Measurements from ENCODE around the gene AARSD1.
"Not testable (repeated sequence)": the region's sequence is repeated elsewhere in the genome, so short reads cannot be mapped to it uniquely, and the experiment has no call there.

Gene AARSD1

DNA sequence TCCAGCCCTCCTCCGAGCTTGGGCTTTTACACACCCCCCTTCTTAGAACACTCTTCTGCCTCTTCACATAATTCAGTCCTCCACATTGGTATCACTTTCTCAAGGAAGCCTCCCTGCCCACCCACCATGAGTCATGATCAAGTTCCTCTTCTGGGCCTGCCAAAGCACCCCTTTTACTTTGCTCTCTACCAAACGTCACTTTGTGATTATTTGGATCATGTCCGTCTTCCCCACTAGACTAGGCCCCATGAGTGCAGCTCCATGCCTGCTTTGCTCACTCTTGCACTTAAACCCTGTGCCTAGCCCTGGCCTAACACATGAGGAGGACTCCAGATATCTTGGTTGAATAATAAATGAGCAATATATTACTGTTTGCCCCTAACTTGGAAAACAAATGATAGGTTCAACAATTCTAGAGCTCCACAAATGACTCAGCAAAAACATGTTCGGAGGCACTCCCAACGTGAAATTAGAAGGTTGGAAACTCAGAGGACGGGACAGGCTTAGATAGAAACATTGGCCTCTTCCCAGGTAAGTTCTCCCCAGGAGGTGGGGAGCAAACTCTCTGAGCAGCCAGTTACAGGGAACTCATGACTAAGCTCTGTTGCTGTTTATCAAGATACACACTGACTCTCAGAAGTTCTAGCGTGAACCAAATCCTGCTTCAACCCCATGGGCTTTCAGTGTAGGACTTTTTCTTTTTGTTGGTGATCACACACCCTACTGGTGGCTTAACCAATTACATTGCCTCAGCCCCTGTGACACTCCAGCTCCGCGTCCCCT, 35.3 kb downstream of the AARSD1 start:
- Histone ChIP-seq H3K4me3 (ENCODE audit: low read length) (no peak overlapping the region), H3K9ac (ENCODE audit: low read depth, low read length) (0 out of 2 replicates have a peak overlapping the region, but pooled peaks have one; percentile 19), H3K27me3 (ENCODE audit: insufficient read depth, low read length) (no peaks in the 10 kb centered on the region), H3K9me3 (ENCODE audit: insufficient read depth, low read depth, low read length) (no peaks in the 10 kb centered on the region), H3K36me3 (ENCODE audit: insufficient read depth, low read depth, low read length) (no peaks in the 10 kb centered on the region), H3K4me1 (ENCODE audit: insufficient read depth, low read length) (no peaks in the 10 kb centered on the region), H3K27ac (ENCODE audit: low read length) (no peak overlapping the region)

DNA sequence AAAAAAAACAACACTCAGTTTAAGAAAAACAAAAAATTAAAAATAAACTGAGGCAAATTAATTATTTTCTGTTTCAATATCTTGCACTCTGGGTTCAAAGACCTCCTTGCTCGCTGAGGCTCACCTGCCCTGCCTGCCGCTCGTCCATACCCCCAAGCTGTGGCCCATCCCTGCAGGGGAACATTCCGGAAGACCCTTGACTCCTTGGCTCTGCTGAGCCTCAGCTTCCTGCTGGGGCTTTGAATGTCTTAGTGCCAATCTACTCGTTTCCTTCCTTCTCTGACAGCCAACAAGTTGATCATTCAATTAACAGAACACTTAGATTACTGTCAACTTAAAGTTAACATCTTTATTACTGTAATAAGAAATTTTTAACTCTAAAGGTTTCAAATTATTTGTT, 39.4 kb downstream of the AARSD1 start:
- H3K9me3 ChIP-seq (ENCODE audit: insufficient read depth, low read depth, low read length) = no peaks in the 10 kb centered on the region
- no peak overlapping the region for H3K9ac ChIP-seq (ENCODE audit: low read depth, low read length)
- H3K4me3 ChIP-seq (ENCODE audit: low read length) = no peak overlapping the region
- no peaks in the 10 kb centered on the region for H3K36me3 ChIP-seq (ENCODE audit: insufficient read depth, low read depth, low read length)
- peaks cover 2% of the 10 kb centered on the region; the same call in 1 of the 2 replicates for H3K4me1 ChIP-seq (ENCODE audit: insufficient read depth, low read length)
- H3K27me3 ChIP-seq (ENCODE audit: insufficient read depth, low read length) = no peaks in the 10 kb centered on the region
- no peak overlapping the region for H3K27ac ChIP-seq (ENCODE audit: low read length)

GRCh38 chr17:42923472-42923871, 40.8 kb downstream of the AARSD1 start:
- not testable (repeated sequence) for H3K9ac ChIP-seq (ENCODE audit: low read depth, low read length); H3K27ac ChIP-seq (ENCODE audit: low read length); H3K36me3 ChIP-seq (ENCODE audit: insufficient read depth, low read depth, low read length); H3K4me1 ChIP-seq (ENCODE audit: insufficient read depth, low read length); H3K4me3 ChIP-seq (ENCODE audit: low read length); H3K27me3 ChIP-seq (ENCODE audit: insufficient read depth, low read length); H3K9me3 ChIP-seq (ENCODE audit: insufficient read depth, low read depth, low read length)

GRCh38 chr17:42922294-42922693, 42.0 kb downstream of the AARSD1 start:
- no peaks in the 10 kb centered on the region for H3K9me3 ChIP-seq (ENCODE audit: insufficient read depth, low read depth, low read length)
- H3K27me3 ChIP-seq (ENCODE audit: insufficient read depth, low read length) = no peaks in the 10 kb centered on the region
- H3K9ac ChIP-seq (ENCODE audit: low read depth, low read length) = no peak overlapping the region
- H3K4me1 ChIP-seq (ENCODE audit: insufficient read depth, low read length) = peaks cover 5% of the 10 kb centered on the region; the same call in 1 of the 2 replicates
- H3K4me3 ChIP-seq (ENCODE audit: low read length) = no peak overlapping the region
- no peak overlapping the region for H3K27ac ChIP-seq (ENCODE audit: low read length)
- H3K36me3 ChIP-seq (ENCODE audit: insufficient read depth, low read depth, low read length) = no peaks in the 10 kb centered on the region

- Histone ChIP-seq H3K4me1 (ENCODE audit: insufficient read depth, low read length) (peaks cover 6% of the 10 kb centered on the region; the same call in 1 of the 2 replicates), H3K27me3 (ENCODE audit: insufficient read depth, low read length) (no peaks in the 10 kb centered on the region), H3K9me3 (ENCODE audit: insufficient read depth, low read depth, low read length) (no peaks in the 10 kb centered on the region)
Observed at GRCh38 chr17:42920922-42921321, 43.3 kb downstream of the AARSD1 start.

GRCh38 chr17:42920106-42920900, 44.0 kb downstream of the AARSD1 start:
- Histone ChIP-seq H3K27me3 (ENCODE audit: insufficient read depth, low read length) (no peaks in the 10 kb centered on the region), H3K4me1 (ENCODE audit: insufficient read depth, low read length) (peaks cover 6% of the 10 kb centered on the region; the same call in 1 of the 2 replicates), H3K9ac (ENCODE audit: low read depth, low read length) (no peak overlapping the region), H3K36me3 (ENCODE audit: insufficient read depth, low read depth, low read length) (no peaks in the 10 kb centered on the region), H3K4me3 (ENCODE audit: low read length) (no peak overlapping the region), H3K27ac (ENCODE audit: low read length) (no peak overlapping the region), H3K9me3 (ENCODE audit: insufficient read depth, low read depth, low read length) (no peaks in the 10 kb centered on the region)

More at GRCh38 chr17:42920922-42921321, 43.3 kb downstream of the AARSD1 start:
- Histone ChIP-seq H3K36me3 (ENCODE audit: insufficient read depth, low read depth, low read length) (no peaks in the 10 kb centered on the region), H3K27ac (ENCODE audit: low read length) (no peak overlapping the region), H3K4me3 (ENCODE audit: low read length) (no peak overlapping the region), H3K9ac (ENCODE audit: low read depth, low read length) (no peak overlapping the region)

- H3K9me3 ChIP-seq (ENCODE audit: insufficient read depth, low read depth, low read length); H3K27me3 ChIP-seq (ENCODE audit: insufficient read depth, low read length); H3K27ac ChIP-seq (ENCODE audit: low read length); H3K4me1 ChIP-seq (ENCODE audit: insufficient read depth, low read length); H3K4me3 ChIP-seq (ENCODE audit: low read length); H3K9ac ChIP-seq (ENCODE audit: low read depth, low read length); H3K36me3 ChIP-seq (ENCODE audit: insufficient read depth, low read depth, low read length): not testable (repeated sequence)
Observed at GRCh38 chr17:42919522-42920077, 44.7 kb downstream of the AARSD1 start.

- no peaks in the 10 kb centered on the region for H3K27me3 ChIP-seq (ENCODE audit: insufficient read depth, low read length)
- H3K4me3 ChIP-seq (ENCODE audit: low read length) = no peak overlapping the region
- H3K4me1 ChIP-seq (ENCODE audit: insufficient read depth, low read length) = peaks cover 6% of the 10 kb centered on the region; the same call in 1 of the 2 replicates
- no peaks in the 10 kb centered on the region for H3K36me3 ChIP-seq (ENCODE audit: insufficient read depth, low read depth, low read length)
- no peak overlapping the region for H3K9ac ChIP-seq (ENCODE audit: low read depth, low read length)
- no peaks in the 10 kb centered on the region for H3K9me3 ChIP-seq (ENCODE audit: insufficient read depth, low read depth, low read length)
- H3K27ac ChIP-seq (ENCODE audit: low read length) = no peak overlapping the region
Observed at GRCh38 chr17:42918902-42919521, 45.2 kb downstream of the AARSD1 start.

- Histone ChIP-seq H3K4me1 (ENCODE audit: insufficient read depth, low read length) (peaks cover 6% of the 10 kb centered on the region; the same call in 1 of the 2 replicates), H3K27ac (ENCODE audit: low read length) (no peak overlapping the region), H3K9me3 (ENCODE audit: insufficient read depth, low read depth, low read length) (no peaks in the 10 kb centered on the region)
Observed at GRCh38 chr17:42917236-42917603, 47.0 kb downstream of the AARSD1 start.

GRCh38 chr17:42916388-42917235, 47.6 kb downstream of the AARSD1 start:
- H3K4me3 ChIP-seq (ENCODE audit: low read length); H3K9me3 ChIP-seq (ENCODE audit: insufficient read depth, low read depth, low read length); H3K36me3 ChIP-seq (ENCODE audit: insufficient read depth, low read depth, low read length); H3K9ac ChIP-seq (ENCODE audit: low read depth, low read length); H3K27ac ChIP-seq (ENCODE audit: low read length); H3K27me3 ChIP-seq (ENCODE audit: insufficient read depth, low read length); H3K4me1 ChIP-seq (ENCODE audit: insufficient read depth, low read length): not testable (repeated sequence)

More at GRCh38 chr17:42917236-42917603, 47.0 kb downstream of the AARSD1 start:
- no peaks in the 10 kb centered on the region for H3K36me3 ChIP-seq (ENCODE audit: insufficient read depth, low read depth, low read length)
- H3K9ac ChIP-seq (ENCODE audit: low read depth, low read length) = no peak overlapping the region
- no peaks in the 10 kb centered on the region for H3K27me3 ChIP-seq (ENCODE audit: insufficient read depth, low read length)
- H3K4me3 ChIP-seq (ENCODE audit: low read length) = no peak overlapping the region

- H3K4me3 ChIP-seq (ENCODE audit: low read length); H3K9me3 ChIP-seq (ENCODE audit: insufficient read depth, low read depth, low read length); H3K9ac ChIP-seq (ENCODE audit: low read depth, low read length); H3K36me3 ChIP-seq (ENCODE audit: insufficient read depth, low read depth, low read length); H3K27ac ChIP-seq (ENCODE audit: low read length); H3K27me3 ChIP-seq (ENCODE audit: insufficient read depth, low read length); H3K4me1 ChIP-seq (ENCODE audit: insufficient read depth, low read length): not testable (repeated sequence)
Observed at GRCh38 chr17:42915288-42915687, 49.0 kb downstream of the AARSD1 start.
